RWPE1 (cell line): ENCODE measurements around the gene CELA2A.
"Not testable (repeated sequence)": the region's sequence is repeated elsewhere in the genome, so short reads cannot be mapped to it uniquely, and the experiment has no call there.

Source experiments
- CTCF ChIA-PET: fragments of 350-600 bp; sonication (Branson Sonifier 250); formaldehyde crosslinking; extraction: SDS; loops from one replicate; lab custom pipeline; 2021; lab: Yijun Ruan, JAX
- POLR2A ChIA-PET: fragments of 400-600 bp; formaldehyde crosslinking; extraction: SDS; loops from one replicate; lab custom pipeline; 2020; ENCODE audit warnings: antibody characterized with exemption; ENCODE audit not compliant: low non-redundant PET; lab: Yijun Ruan, JAX
- DNase-seq: peaks from one replicate; pipeline ENCODE4 v3.0.0; 2012; ENCODE audit warnings: low spot score
- H3K27ac ChIP-seq: fragments of 450-650 bp; 2 replicates; pipeline ENCODE4 v1.5.1; 2017
- TF ChIP-seq, protein P1 (sequence below): fragments of 450-650 bp; conservative IDR thresholded peaks from 2 replicates; pipeline ENCODE4 v1.5.1; 2017; ENCODE audit warnings: low read depth, mild to moderate bottlenecking

Gene CELA2A

DNA sequence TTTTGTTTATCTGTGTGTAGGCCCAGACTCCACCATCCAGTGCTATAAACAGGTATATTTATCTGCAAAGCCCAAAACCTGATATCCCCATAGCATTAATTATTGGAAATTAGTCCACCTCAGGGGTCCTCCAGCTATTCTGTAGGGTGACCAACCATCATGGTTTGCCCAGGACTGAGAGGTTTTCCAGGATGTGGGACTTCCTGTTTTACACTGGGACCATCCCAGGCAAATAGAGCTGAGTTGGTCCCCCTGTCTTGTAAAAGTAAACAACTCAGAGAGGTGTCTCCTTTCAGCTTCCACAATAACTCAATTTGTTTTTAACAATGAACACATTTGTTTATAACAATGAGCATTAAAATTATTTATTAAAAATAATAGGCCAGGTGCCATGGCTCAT, 11.6 kb downstream of the CELA2A start:
- POLR2A ChIA-PET, result no interaction called here
- CTCF ChIA-PET, result interaction anchor here (0.7 kb wide), 1 partner anchor 103 kb away, joined by 5 read pairs; no protein-coding TSS in a partner anchor
- no peak overlapping the region for H3K27ac ChIP-seq
- TF ChIP-seq, protein P1, sequence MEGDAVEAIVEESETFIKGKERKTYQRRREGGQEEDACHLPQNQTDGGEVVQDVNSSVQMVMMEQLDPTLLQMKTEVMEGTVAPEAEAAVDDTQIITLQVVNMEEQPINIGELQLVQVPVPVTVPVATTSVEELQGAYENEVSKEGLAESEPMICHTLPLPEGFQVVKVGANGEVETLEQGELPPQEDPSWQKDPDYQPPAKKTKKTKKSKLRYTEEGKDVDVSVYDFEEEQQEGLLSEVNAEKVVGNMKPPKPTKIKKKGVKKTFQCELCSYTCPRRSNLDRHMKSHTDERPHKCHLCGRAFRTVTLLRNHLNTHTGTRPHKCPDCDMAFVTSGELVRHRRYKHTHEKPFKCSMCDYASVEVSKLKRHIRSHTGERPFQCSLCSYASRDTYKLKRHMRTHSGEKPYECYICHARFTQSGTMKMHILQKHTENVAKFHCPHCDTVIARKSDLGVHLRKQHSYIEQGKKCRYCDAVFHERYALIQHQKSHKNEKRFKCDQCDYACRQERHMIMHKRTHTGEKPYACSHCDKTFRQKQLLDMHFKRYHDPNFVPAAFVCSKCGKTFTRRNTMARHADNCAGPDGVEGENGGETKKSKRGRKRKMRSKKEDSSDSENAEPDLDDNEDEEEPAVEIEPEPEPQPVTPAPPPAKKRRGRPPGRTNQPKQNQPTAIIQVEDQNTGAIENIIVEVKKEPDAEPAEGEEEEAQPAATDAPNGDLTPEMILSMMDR, result no peak
- no peak for DNase-seq

GRCh38 chr1:15469361-15469760, 12.8 kb downstream of the CELA2A start:
- ChIA-PET POLR2A (no interaction called here), CTCF (no interaction called here)
- DNase-seq, result no peak
- TF ChIP-seq, protein P1, result no peak
- no peak overlapping the region for H3K27ac ChIP-seq

GRCh38 chr1:15469821-15470448, 13.4 kb downstream of the CELA2A start:
- CTCF ChIA-PET, POLR2A ChIA-PET, DNase-seq, H3K27ac ChIP-seq: not testable (repeated sequence)

- DNase-seq, H3K27ac ChIP-seq, POLR2A ChIA-PET: not testable (repeated sequence)
- CTCF ChIA-PET, result interaction anchor here (0.7 kb wide), 1 partner anchor 315 kb away, joined by 3 read pairs; no protein-coding TSS in a partner anchor
Observed at GRCh38 chr1:15471067-15471466, 14.5 kb downstream of the CELA2A start.

DNA sequence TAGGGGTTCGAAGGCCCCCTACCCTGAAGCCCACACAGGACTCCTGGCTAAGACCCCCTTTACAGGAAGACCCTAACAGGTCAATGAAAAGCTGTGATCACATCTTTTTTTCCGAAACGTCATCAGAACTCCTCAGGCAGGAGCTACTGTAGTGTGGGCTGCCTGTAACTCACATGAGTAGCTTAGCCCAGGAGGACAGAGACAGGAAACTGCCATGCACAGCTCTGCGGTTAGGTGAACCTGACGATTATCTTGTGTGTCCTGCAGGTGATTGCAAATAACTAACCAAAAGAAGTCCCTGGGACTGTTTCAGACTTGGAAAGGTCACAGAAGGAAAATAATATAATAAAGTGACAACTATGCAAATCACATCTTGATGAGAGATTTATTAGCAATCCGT, 15.2 kb downstream of the CELA2A start:
- not testable (repeated sequence) for H3K27ac ChIP-seq
- CTCF ChIA-PET, result interaction anchor here (0.8 kb wide), 1 partner anchor 20 kb away, joined by 3 read pairs; no protein-coding TSS in a partner anchor

DNA sequence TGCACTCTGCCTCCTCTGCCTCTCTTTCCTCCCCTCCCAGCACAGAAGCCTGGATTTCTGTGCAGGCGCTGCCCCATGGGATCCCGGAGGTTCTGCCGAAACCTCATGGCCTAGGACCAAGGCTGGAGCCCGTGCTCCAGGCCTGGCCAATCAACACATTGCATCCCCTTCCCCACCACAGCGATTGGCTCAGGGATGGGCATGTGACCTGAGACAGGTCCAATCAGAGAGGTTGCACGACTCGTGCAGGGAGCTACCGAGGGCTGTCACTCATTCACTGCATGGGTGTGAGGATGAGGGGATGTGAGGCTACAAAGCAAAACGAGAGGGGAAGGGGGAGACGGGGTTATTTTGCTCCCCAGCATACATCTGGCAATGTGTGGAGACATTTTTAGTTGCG, 16.1 kb downstream of the CELA2A start:
- ChIA-PET CTCF (no interaction called here), POLR2A (interaction anchor here (0.5 kb wide), 1 partner anchor 22 kb away, joined by 5 read pairs; no protein-coding TSS in a partner anchor)
- no peak for DNase-seq
- TF ChIP-seq, protein P1, result no peak
- H3K27ac ChIP-seq, result no peak overlapping the region

More for the DNA sequence above, 15.2 kb downstream of the CELA2A start:
- DNase-seq, POLR2A ChIA-PET: not testable (repeated sequence)

- H3K27ac ChIP-seq, result no peak within 1 kb of the TSS
- POLR2A ChIA-PET, result no interaction called here
- DNase-seq, result no peak
- TF ChIP-seq, protein P1, result no peak
- CTCF ChIA-PET, result no interaction called here
Observed at GRCh38 chr1:15475752-15476314, 19.3 kb downstream of the CELA2A start, which contains the start of gene CELA2B. Gene CELA2B, plus strand, starts transcription at chr1:15476104. Its CDS starts 22 bp downstream, at chr1:15476126.

DNA sequence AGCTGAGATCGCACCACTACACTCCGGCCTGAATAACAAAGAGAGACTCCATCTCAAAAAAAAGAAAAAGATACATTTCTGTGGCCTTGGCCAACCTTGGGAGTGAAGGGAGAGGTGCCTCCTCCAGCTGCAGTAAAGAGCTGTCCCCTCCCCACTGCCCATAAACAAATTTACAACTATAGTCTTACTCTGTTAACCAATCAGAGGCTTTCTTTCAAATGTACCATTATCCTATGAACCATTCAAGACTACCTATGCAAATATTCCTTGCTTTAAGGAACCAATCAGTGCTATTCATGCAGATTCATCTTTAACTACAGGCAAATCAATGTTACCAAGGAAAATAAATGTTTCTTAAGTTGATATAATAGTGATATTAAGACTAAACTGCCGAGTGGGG, 20.4 kb downstream of the CELA2A start:
- ChIA-PET CTCF (interaction anchor here (0.6 kb wide), 1 partner anchor 44 kb away, joined by 4 read pairs; no protein-coding TSS in a partner anchor), POLR2A (no interaction called here)
- TF ChIP-seq, protein P1, result no peak
- no peak for DNase-seq
- H3K27ac ChIP-seq, result no peak overlapping the region
